HG03025 (cell line): ENCODE results near the gene DEXI.
"Not testable (repeated sequence)": the region's sequence is repeated elsewhere in the genome, so short reads cannot be mapped to it uniquely, and the experiment has no call there.

ENCODE experiments used
- ATAC-seq: cut with Tn5 transposase; IDR thresholded peaks from one replicate; pipeline ENCODE4 v1.9.1; 2021; ENCODE audit warnings: mild to moderate bottlenecking, moderate library complexity; ENCODE audit not compliant: unreplicated experiment, low FRiP score

DEXI gene

GRCh38 chr16:10930755-10931093, 11.5 kb downstream of the DEXI start:
- ATAC-seq, result no peak

GRCh38 chr16:10929853-10930754, 12.2 kb downstream of the DEXI start:
- no peak for ATAC-seq

DNA sequence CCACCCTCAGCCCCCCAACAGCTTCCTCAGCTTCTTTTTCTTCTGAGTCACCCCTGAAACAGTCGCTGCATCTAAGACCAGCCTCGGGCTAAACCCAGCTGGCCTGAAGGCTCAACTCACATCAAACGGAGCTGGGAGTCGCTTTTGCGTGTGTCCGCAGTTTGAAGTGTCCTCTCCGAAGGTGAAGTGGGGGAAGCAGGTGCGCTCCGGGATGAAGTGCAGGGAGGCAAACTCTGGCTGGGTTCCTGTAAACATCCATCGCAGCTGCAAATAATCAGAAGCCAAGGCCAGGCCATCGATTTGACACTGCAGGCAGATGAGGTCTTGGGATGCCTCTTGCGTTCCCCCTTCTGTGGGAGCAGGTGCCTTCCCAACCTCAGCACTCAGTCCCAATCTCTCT, 13.2 kb downstream of the DEXI start:
- ATAC-seq, result not testable (repeated sequence)

- ATAC-seq, result no peak
Measured at GRCh38 chr16:10927497-10928112, 14.7 kb downstream of the DEXI start.

DNA sequence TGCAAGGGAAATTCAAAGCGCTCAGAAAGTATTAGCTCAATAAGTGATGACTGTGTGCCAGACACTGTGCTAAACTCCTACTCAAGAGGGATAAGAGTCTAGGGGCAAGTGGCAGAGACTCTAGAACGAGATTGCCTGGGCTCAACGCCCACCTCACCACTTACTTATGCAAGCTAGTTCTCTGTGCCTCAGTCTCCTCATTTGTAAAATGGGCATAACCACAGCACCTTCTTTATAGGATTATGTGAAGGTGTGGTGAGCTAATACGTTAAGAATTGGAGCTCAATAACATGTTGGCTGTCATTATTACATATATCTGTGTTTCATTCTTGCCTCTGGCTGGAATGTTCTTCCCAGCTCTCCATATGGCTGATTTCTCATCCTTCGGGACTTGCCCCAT, 15.4 kb downstream of the DEXI start:
- ATAC-seq, result no peak

GRCh38 chr16:10926094-10926493, 16.2 kb downstream of the DEXI start:
- no peak for ATAC-seq

GRCh38 chr16:10925285-10925684, 17.0 kb downstream of the DEXI start:
- ATAC-seq, result not testable (repeated sequence)

DNA sequence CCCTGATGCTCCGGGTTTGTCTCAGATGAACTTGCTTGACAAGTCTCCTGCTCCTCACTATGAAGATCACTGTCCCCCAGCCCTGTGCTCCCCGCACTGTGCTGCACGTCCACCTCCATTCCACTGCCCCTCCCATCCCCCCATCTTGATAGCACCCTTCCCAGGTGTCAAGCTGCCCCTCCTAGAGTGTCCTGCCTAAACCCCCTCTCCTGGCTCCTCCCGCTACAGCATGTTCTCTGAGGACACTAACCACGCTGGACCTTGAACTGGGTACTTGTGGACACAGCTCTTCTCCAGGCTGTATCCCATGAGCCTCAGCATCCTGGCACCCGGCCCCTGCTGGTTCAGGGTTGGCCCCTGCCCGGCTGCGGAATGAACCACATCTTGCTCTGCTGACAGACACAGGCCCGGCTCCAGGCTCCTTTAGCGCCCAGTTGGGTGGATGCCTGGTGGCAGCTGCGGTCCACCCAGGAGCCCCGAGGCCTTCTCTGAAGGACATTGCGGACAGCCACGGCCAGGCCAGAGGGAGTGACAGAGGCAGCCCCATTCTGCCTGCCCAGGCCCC, 18.5 kb downstream of the DEXI start:
- no peak for ATAC-seq

- no peak for ATAC-seq
Measured at GRCh38 chr16:10923146-10923649, 19.1 kb downstream of the DEXI start.

DNA sequence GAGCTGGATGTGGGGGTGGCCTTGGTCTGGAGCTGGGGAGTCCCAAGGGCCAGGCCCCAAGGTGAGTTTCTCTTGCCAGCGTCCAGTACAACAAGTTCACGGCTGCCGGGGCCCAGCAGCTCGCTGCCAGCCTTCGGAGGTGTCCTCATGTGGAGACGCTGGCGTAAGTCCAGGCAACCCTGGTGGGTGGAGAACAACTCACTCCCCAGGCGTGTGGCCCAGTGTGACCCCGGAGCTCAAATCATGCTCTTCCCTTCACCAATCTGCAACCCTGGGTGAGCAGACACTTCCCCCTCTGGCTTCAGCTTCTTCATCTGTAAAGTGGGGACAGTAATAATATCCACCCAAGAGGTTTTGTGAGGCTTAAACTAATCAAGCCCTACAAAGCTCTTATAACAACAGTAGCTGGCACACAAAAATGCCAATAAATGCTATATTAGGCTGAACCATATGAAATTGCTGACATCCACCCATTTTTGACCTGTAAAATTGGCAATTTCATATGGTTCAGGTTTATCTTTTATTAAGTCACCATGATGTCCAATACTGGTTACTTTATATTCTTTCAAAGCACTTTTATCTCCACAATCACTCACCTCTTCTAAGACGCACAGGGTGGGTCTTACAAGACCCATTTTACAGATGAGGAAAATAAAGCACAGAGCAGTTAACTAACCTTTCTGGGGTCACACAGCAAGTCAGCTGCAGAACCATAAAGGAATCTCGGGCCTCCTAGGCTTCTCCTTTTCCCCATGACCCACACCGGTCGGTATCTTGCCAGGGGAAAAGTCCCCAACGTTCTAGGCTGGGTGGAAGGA, 19.7 kb downstream of the DEXI start:
- ATAC-seq, result no peak

- ATAC-seq, result no peak
Measured at GRCh38 chr16:10921536-10922327, 20.5 kb downstream of the DEXI start.

- ATAC-seq, result no peak
Measured at GRCh38 chr16:10920726-10921427, 21.4 kb downstream of the DEXI start.

DNA sequence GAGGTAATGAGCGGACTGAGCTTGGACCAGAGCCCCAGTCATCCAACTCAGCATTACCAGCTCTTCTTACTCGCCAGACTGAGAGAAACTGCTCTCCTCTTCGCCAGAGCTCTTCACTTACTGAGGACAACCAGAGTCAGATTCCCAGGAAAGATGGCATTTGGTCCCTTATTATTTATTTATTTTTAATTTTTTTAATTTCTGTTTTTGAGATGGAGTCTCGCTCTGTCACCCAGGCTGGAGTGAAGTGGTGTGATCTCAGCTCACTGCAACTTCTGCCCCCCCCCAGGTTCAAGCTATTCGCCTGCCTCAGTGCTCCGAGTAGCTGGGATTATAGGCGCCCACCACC, 23.3 kb downstream of the DEXI start:
- ATAC-seq, result no peak

DNA sequence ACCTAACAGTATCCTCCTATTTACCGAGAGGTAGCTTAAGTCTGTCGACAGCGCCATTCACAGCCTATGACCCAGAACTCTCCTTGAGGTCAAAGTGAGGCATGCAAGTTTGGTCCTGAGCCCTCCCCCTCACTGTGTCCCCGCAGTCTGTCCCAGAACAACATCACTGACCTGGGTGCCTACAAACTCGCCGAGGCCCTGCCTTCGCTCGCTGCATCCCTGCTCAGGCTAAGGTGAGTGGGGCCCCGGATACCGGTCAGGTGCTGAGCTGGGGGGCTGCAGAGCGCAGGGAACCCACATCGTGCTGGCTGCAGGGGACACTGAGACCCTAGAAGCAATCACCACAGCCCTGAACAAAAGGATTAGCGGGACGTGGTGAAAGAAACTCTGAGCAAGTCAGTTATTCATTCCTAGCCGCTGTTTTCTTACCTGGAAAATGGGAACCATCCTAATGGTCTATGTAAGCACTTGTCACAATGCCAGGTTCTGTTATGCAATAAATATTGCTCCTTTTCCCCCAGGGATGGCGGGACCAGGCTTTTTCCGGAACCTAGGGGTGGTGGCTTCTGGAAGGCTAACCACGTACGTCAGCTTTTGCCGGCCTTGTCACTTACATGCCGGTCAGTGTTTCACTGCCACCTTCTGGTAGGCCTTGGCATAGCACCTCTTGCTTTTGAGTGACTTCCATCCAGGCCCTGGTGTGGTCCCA, 23.8 kb downstream of the DEXI start:
- no peak for ATAC-seq

DNA sequence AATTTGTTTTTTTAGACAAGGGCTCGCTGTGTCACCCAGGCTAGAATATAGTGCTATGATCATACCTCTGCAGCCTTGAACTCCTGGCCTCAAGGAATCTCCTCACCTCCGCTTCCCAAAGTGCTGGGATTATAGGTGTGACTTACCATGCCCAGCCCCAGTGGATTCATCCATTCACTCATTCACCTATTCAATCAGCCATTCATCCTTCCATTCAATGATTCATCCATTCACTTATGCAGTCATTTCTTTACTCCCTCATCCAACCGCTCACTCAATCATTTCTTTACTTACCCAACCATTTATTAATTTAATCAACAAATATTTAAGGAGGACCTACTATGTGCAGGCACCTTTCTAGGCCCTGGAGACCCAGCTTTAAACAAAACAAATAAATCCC, 25.7 kb downstream of the DEXI start:
- ATAC-seq, result no peak

DNA sequence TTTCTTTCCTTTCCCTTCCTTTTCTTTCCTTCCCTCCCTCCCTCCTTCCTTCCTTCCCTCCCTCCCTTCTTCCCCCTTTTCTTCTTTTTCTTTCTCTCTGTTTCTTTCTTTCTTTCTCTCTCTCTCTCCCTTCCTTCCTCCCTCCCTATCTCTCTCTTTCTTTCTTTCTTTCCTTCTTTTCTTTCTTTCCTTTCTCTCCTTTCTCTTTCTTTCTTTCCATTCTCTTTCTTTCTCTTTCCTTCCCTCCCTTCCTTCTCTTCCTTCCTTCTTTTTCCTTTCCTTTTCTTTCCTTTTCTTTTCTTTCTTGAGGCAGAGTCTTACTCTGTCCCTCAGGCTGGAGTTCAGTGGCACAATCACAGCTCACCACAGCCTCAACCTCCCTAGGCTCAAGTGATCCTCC, 31.0 kb downstream of the DEXI start:
- ATAC-seq, result no peak

DNA sequence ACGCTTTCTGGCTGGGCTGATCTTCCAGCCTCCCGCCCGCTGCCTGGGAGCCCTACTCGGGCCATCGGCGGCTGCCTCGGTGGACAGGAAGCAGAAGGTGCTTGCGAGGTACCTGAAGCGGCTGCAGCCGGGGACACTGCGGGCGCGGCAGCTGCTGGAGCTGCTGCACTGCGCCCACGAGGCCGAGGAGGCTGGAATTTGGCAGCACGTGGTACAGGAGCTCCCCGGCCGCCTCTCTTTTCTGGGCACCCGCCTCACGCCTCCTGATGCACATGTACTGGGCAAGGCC, 34.6 kb downstream of the DEXI start:
- ATAC-seq, result no peak

DNA sequence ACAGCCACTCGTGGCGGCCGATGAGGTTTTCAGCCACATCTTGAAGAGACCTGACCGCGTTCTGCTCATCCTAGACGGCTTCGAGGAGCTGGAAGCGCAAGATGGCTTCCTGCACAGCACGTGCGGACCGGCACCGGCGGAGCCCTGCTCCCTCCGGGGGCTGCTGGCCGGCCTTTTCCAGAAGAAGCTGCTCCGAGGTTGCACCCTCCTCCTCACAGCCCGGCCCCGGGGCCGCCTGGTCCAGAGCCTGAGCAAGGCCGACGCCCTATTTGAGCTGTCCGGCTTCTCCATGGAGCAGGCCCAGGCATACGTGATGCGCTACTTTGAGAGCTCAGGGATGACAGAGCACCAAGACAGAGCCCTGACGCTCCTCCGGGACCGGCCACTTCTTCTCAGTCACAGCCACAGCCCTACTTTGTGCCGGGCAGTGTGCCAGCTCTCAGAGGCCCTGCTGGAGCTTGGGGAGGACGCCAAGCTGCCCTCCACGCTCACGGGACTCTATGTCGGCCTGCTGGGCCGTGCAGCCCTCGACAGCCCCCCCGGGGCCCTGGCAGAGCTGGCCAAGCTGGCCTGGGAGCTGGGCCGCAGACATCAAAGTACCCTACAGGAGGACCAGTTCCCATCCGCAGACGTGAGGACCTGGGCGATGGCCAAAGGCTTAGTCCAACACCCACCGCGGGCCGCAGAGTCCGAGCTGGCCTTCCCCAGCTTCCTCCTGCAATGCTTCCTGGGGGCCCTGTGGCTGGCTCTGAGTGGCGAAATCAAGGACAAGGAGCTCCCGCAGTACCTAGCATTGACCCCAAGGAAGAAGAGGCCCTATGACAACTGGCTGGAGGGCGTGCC, 35.1 kb downstream of the DEXI start:
- no peak for ATAC-seq
